Measurements from ENCODE around the gene DOCK10. TPM values are rescaled to one million over a fixed set of nuclear protein-coding genes. Genes with fewer than 3 reads are reported as not detected.

Gene DOCK10
- total RNA-seq, 1 donor, result 20.7 TPM

DNA sequence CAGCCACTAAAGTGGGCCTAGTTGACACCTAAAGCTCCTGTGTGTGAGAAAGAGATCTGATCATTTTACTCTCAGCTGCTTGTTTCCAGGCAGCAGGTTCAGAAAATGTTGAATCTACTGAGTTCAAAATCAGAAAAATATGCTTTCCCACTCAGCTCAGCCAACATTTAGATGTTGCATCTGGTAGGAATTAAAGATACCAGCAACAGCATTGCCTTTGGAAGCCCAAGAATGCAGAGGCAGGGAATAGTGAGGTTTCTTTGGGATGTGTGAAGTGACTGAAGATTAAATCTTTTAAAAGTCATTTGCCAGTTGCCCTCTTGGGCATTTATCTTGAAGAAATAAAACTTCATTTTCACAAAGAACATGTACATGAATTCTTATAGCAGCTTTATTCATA lies 33.9 kb upstream of the DOCK10 start:
- TF ChIP-seq, protein P1, sequence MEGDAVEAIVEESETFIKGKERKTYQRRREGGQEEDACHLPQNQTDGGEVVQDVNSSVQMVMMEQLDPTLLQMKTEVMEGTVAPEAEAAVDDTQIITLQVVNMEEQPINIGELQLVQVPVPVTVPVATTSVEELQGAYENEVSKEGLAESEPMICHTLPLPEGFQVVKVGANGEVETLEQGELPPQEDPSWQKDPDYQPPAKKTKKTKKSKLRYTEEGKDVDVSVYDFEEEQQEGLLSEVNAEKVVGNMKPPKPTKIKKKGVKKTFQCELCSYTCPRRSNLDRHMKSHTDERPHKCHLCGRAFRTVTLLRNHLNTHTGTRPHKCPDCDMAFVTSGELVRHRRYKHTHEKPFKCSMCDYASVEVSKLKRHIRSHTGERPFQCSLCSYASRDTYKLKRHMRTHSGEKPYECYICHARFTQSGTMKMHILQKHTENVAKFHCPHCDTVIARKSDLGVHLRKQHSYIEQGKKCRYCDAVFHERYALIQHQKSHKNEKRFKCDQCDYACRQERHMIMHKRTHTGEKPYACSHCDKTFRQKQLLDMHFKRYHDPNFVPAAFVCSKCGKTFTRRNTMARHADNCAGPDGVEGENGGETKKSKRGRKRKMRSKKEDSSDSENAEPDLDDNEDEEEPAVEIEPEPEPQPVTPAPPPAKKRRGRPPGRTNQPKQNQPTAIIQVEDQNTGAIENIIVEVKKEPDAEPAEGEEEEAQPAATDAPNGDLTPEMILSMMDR (IDR thresholded peaks at IDR 0.05; ENCODE audit: insufficient read depth, low read depth, low read length), result no peak
- no peak overlapping the region for H3K4me3 ChIP-seq (ENCODE audit: low read depth, low read length)
- DNase-seq (ENCODE audit: low read depth), result no peak

DNA sequence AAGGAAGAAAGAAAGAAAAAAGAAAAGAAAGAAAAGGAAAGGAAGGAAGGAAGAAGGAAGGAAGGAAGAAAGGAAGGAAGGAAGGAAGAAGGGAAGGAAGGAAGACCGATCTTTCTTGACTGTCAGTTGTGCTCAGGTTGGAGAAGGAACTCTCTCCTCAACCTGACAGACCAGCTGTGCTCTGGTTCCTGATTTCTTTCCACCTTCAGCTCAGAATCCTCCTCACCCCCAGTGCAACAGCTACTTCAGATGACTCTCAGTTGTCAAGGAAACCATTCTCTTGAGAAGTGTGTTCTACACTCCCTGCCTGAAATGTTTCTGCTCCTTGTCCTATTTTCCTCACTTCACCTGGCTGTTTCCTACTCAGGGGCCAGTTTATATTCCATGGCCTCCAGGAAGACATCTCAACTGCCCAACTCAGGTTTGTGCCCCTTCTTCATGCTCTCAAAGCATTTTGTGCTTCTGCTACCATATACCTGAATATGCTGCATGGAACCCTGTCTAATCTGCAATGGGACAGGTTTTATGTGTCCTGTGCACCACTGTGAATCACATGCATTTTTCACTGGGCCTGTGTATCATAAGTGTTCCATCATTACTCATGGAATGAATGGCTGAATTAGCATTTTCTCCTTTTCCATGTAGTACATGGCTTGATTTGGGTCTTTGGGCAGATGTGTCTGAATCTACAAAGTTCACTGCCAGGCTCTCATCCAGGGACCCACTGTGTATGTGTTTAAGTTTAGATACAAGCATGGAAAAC lies 32.8 kb upstream of the DOCK10 start:
- no peak for DNase-seq (ENCODE audit: low read depth)
- TF ChIP-seq, protein P1 (IDR thresholded peaks at IDR 0.05; ENCODE audit: insufficient read depth, low read depth, low read length), result no peak
- H3K4me3 ChIP-seq (ENCODE audit: low read depth, low read length), result no peak overlapping the region

DNA sequence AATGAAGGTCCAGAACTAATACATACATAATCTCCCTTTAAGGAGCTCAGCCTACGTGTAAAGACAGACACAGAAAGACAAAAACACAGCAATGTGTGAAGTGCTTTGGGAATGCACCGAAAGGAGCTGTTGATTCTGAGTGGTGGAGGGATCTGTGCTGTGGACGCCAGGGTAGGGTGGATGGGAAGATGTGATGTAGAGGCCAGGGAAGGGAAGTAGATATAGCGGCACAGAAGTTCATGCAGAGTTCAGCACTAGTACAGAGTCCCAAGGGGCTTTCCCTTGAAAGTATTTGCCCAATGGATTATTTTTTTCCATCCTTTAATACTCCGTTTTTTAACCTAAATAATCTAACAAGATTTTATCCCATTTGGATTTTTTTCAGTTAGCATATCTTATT lies 32.1 kb upstream of the DOCK10 start:
- TF ChIP-seq, protein P1 (IDR thresholded peaks at IDR 0.05; ENCODE audit: insufficient read depth, low read depth, low read length), result no peak
- DNase-seq (ENCODE audit: low read depth), result peak; percentile 23
- H3K4me3 ChIP-seq (ENCODE audit: low read depth, low read length), result no peak overlapping the region

DNA sequence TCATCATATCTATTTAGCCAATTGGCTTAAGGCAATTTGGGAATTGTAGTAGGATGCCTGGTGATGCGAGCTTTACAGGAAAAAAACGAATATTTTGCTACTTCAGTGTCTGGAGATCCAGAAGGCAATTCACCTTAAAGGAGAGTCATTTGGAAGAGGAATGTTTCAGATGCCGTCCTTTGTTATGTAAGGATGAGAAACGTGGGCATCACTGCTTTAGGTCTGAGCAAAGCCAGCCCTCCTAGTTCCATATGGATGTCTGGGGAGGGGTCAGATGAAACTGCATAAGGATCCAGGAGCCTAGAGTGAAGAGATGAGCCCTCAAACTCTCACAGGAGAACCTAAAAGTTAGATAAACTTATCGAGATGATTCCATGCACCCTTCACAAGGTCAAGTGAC lies 30.9 kb upstream of the DOCK10 start:
- TF ChIP-seq, protein P1 (IDR thresholded peaks at IDR 0.05; ENCODE audit: insufficient read depth, low read depth, low read length), result no peak
- H3K4me3 ChIP-seq (ENCODE audit: low read depth, low read length), result no peak overlapping the region
- no peak for DNase-seq (ENCODE audit: low read depth)

DNA sequence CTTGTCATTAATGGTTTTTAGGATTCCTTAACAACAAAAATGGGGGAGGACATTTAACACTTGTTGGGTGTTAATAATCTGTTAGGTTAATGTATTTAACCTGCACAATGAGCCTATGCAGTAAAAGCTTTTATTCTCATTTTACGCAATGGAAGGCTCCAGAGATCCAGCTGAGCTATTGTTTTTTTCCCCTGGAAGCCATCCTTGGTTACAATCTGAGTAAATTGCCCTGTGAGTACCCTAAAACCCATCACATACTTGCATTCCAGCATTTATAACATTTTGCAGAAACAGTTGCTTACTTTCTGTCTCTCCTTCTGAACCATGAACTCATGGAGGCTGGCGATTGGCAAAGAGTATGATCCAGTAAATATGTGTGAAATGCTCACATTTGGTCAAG lies 30.2 kb upstream of the DOCK10 start:
- TF ChIP-seq, protein P1 (IDR thresholded peaks at IDR 0.05; ENCODE audit: insufficient read depth, low read depth, low read length), result no peak
- DNase-seq (ENCODE audit: low read depth), result no peak
- no peak overlapping the region for H3K4me3 ChIP-seq (ENCODE audit: low read depth, low read length)

DNA sequence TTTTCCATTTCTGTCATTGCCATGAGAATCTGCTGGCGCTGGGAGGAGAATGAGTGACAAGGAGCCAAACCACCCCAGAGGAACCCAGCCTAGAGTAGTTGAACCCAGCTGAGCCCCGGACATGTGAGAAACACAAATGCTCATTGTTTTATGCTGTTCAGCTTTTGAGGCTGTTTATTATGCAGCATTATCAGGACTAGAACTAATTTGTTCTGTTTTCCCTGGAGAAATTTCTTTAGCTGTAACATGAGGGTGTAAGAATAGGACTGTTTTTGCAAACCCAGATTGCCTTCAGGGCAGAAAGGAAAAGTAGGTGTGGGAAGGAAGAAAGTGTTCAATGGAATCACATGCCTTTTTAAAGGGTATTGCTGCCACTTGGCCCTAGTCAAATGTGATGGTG lies 28.5 kb upstream of the DOCK10 start:
- TF ChIP-seq, protein P1 (IDR thresholded peaks at IDR 0.05; ENCODE audit: insufficient read depth, low read depth, low read length), result no peak
- H3K4me3 ChIP-seq (ENCODE audit: low read depth, low read length), result no peak overlapping the region
- DNase-seq (ENCODE audit: low read depth), result no peak

DNA sequence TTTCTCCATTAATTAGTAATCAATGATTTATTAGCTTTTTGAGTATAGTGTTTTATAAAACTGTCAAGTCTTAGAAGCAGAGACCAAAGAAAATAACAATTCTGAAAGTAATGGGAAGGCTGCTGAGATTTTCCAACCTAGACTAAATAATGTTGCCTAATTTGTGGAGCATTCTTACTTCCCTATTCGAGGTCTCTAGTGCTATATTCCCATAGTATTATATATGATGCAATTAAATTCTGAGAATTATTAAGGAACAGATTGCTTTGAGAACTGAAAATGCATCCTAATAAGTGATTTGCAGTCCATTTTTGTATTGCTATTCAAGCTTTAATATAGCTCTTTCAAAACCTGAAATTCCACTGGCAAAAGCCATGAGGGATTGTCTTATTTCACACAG lies 27.7 kb upstream of the DOCK10 start:
- no peak for DNase-seq (ENCODE audit: low read depth)
- TF ChIP-seq, protein P1 (IDR thresholded peaks at IDR 0.05; ENCODE audit: insufficient read depth, low read depth, low read length), result no peak

More for the DNA sequence above, 27.7 kb upstream of the DOCK10 start:
- H3K4me3 ChIP-seq (ENCODE audit: low read depth, low read length), result no peak overlapping the region
